Neural progenitor cell (in vitro differentiated cells): Measurements from ENCODE around the gene RBM19.

Source experiments
- CTCF ChIP-seq: fragments of 200-600 bp; sonication (generic); IDR thresholded peaks from 2 replicates; pipeline ENCODE4 v1.5.1; 2017; ENCODE audit warnings: antibody characterized with exemption, mild to moderate bottlenecking
- EZH2 ChIP-seq: fragments of 200-600 bp; sonication (generic); IDR thresholded peaks from 2 replicates; pipeline ENCODE4 v1.6.1; 2017; ENCODE audit warnings: antibody characterized with exemption, mild to moderate bottlenecking, moderate library complexity
- EZH2phosphoT487 ChIP-seq: fragments of 200-600 bp; sonication (generic); IDR thresholded peaks from 2 replicates; pipeline ENCODE4 v1.6.1; 2017; ENCODE audit warnings: antibody characterized with exemption

- TF ChIP-seq CTCF: no peak
- TF ChIP-seq EZH2: no peak
- TF ChIP-seq EZH2phosphoT487: no peak
Measured at GRCh38 chr12:113795445-113795844, 170.7 kb downstream of the RBM19 start.
